Skeletal muscle tissue (tissue), 4 donors: ENCODE data around the gene GPATCH2. TPM values are rescaled to one million over a fixed set of nuclear protein-coding genes. Genes with fewer than 3 reads are reported as not detected.

Experiments used
- H3K27ac ChIP-seq: one replicate; pipeline ENCODE4 v1.7.0; 2013; ENCODE audit warnings: mild to moderate bottlenecking, low read depth, low read length, inconsistent platforms
- H3K27me3 ChIP-seq, 3 donors: one replicate each; pipeline ENCODE4 v1.7.0; 2013; ENCODE audit warnings: low read length in 3 of 3; ENCODE audit not compliant: control insufficient read depth in 3 of 3, insufficient read depth in 3 of 3
- H3K36me3 ChIP-seq, 3 donors: one replicate each; pipeline ENCODE4 v1.7.0; 2013; ENCODE audit warnings: low read length in 3 of 3; ENCODE audit not compliant: control insufficient read depth in 3 of 3, insufficient read depth in 3 of 3
- H3K4me1 ChIP-seq, 3 donors: one replicate each; pipeline ENCODE4 v1.7.0; 2013; ENCODE audit warnings: low read length in 3 of 3, mild to moderate bottlenecking in 3 of 3; ENCODE audit not compliant: control insufficient read depth in 3 of 3, insufficient read depth in 3 of 3
- H3K4me3 ChIP-seq, 3 donors: one replicate each; pipeline ENCODE4 v1.7.0; 2013; ENCODE audit warnings: low read length in 3 of 3
- H3K9ac ChIP-seq, 3 donors: one replicate each; pipeline ENCODE4 v1.7.0; 2013; ENCODE audit warnings: low read length in 3 of 3, mild to moderate bottlenecking in 3 of 3, moderate library complexity in 2 of 3, low read depth in 1 of 3
- H3K9me3 ChIP-seq, 3 donors: one replicate each; pipeline ENCODE4 v1.7.0; 2013; ENCODE audit warnings: low read length in 3 of 3; ENCODE audit not compliant: control insufficient read depth in 3 of 3
- total RNA-seq: library from RNA; depleted of rRNA; stranded (reverse); fragments of >200 nt; gene quantifications from one replicate; pipeline ENCODE4 v1.2.3, GENCODE V29; 2014
- donor health status: Osteomylitis.

Gene GPATCH2
- total RNA-seq, 1 donor from 2014 or later = 15.7 TPM

DNA sequence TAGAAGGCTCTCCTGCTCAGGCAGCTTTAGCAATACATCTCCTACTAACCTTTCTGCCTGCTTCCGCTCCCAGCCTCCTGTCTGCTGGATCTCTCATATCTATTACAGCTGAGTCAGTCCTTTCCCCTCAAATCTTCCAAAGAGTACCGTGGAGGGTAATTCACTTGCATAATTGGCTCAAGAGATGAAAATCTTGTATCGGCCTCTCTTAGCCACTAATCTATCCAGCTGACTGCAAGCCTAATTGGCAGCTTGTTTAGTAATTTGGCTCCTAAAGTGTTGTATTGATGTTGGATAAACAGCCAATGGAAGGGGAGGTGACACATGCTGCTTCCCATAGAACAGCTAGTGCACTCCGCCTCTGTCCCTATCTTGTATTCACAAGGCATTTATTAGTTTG, 195.7 kb downstream of the GPATCH2 start:
- Histone ChIP-seq H3K9ac (no peak overlapping the region), H3K9me3 (no peaks in the 10 kb centered on the region), H3K4me3 (no peak overlapping the region), H3K27me3 (no peaks in the 10 kb centered on the region), H3K27ac (no peak overlapping the region), H3K4me1 (no peaks in the 10 kb centered on the region), H3K36me3 (peaks cover 0 to 3% (median 0%) of the 10 kb centered on the region in 3 donors)

DNA sequence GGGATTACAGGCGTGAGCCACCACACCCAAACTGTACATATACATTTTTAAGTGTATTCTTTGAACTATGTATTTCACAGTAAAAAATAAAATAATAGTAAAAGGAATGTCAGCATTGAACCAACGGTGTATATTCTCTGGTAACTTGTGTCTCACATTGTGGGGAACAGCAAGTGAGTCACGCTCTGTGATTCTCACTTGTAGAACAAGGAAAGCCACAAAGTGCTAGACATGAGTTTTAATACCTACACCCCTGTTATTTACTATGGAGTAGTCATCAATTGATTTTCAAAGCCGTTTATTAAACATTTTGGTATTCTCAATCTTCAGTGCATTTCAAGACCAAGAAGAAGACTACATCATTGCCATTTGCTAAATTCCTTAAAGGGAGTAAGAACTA, 197.2 kb downstream of the GPATCH2 start:
- H3K9ac ChIP-seq = no peak overlapping the region
- no peaks in the 10 kb centered on the region for H3K9me3 ChIP-seq
- peaks cover 0 to 3% (median 0%) of the 10 kb centered on the region in 3 donors for H3K36me3 ChIP-seq
- H3K4me3 ChIP-seq = no peak overlapping the region
- no peaks in the 10 kb centered on the region for H3K4me1 ChIP-seq
- no peak overlapping the region for H3K27ac ChIP-seq
- H3K27me3 ChIP-seq = no peaks in the 10 kb centered on the region

DNA sequence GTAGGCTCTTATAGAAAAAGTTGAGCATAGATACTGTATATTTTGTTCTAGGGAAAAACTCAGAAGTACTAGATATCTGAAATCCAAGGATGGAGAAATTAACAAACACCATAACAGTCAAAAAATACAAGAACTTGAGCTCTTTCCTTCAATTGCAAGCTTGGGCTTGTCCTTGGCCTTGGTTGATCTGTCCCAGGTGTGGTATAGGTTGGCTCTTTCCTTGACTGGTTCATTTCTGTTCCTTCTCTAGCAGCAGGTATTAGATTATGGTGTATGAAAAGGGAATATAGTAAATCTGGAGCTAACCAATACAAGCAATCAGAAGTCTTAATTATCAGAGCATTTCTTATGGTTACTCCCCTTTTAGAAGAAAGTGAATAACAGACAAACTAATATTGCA, 198.6 kb downstream of the GPATCH2 start:
- Histone ChIP-seq H3K27me3 (no peaks in the 10 kb centered on the region), H3K4me1 (no peaks in the 10 kb centered on the region), H3K9me3 (no peaks in the 10 kb centered on the region), H3K4me3 (no peak overlapping the region), H3K36me3 (peaks cover 0 to 3% (median 0%) of the 10 kb centered on the region in 3 donors), H3K27ac (no peak overlapping the region), H3K9ac (no peak overlapping the region)

DNA sequence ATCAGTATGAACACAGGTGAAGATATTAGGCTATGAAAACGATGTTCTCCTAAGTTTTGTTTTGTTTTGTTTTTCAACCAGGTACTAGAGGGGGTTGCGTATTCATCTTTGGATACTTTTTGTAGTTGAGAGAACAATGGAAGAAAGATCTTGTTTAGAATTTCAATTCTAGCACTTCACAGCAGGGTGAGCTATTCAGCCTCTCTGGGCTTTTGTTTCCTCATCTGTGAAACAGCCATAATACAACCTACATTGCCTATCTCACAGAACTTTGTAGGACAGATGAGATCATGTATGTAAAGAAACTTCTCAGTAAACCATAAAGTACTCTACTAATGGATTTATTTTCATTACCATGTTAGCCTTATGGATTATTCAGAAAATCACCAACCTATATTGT, 199.5 kb downstream of the GPATCH2 start:
- Histone ChIP-seq H3K36me3 (no peaks in the 10 kb centered on the region), H3K4me1 (no peaks in the 10 kb centered on the region), H3K4me3 (no peak overlapping the region), H3K9me3 (no peaks in the 10 kb centered on the region), H3K27me3 (no peaks in the 10 kb centered on the region), H3K27ac (no peak overlapping the region), H3K9ac (no peak overlapping the region)

GRCh38 chr1:217425422-217425821, 205.5 kb downstream of the GPATCH2 start:
- no peaks in the 10 kb centered on the region for H3K27me3 ChIP-seq
- no peak overlapping the region for H3K27ac ChIP-seq
- H3K4me3 ChIP-seq = no peak overlapping the region
- H3K9ac ChIP-seq = no peak overlapping the region
- H3K4me1 ChIP-seq = no peaks in the 10 kb centered on the region
- H3K36me3 ChIP-seq = no peaks in the 10 kb centered on the region
- no peaks in the 10 kb centered on the region for H3K9me3 ChIP-seq

GRCh38 chr1:217419194-217419551, 211.7 kb downstream of the GPATCH2 start:
- H3K9ac ChIP-seq = no peak overlapping the region
- no peak overlapping the region for H3K4me3 ChIP-seq
- no peaks in the 10 kb centered on the region for H3K9me3 ChIP-seq

GRCh38 chr1:217418269-217419193, 212.4 kb downstream of the GPATCH2 start:
- Histone ChIP-seq H3K27me3 (peaks cover 0 to 3% (median 3%) of the 10 kb centered on the region in 3 donors), H3K9ac (no peak overlapping the region), H3K36me3 (no peaks in the 10 kb centered on the region), H3K9me3 (no peaks in the 10 kb centered on the region), H3K4me3 (no peak overlapping the region), H3K27ac (no peak overlapping the region), H3K4me1 (no peaks in the 10 kb centered on the region)

More at GRCh38 chr1:217419194-217419551, 211.7 kb downstream of the GPATCH2 start:
- Histone ChIP-seq H3K36me3 (no peaks in the 10 kb centered on the region), H3K4me1 (no peaks in the 10 kb centered on the region), H3K27ac (no peak overlapping the region), H3K27me3 (peaks cover 0 to 3% (median 3%) of the 10 kb centered on the region in 3 donors)

DNA sequence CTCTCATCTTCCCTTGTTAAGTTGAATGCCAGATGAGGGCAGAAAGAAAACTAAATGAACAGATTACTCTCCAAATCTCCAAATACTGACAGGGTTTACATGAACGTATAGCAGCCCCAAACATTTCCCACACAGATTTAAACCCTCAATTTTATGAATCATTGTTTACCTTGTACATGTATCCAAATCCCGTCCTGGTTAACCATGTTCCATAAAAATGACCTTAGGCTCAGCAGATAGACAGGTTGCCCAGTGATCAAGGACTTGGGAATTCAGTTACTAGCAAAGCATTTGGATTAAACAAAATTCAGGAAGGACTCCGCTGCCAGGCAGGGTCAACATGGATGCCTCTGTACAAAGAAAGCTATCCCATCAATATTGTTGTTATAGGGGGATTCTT, 213.5 kb downstream of the GPATCH2 start:
- peaks cover 0 to 3% (median 3%) of the 10 kb centered on the region in 3 donors for H3K27me3 ChIP-seq
- no peak overlapping the region for H3K4me3 ChIP-seq
- no peak overlapping the region for H3K27ac ChIP-seq
- H3K36me3 ChIP-seq = no peaks in the 10 kb centered on the region
- H3K9ac ChIP-seq = no peak overlapping the region
- H3K4me1 ChIP-seq = no peaks in the 10 kb centered on the region
- H3K9me3 ChIP-seq = no peaks in the 10 kb centered on the region

- no peak overlapping the region for H3K9ac ChIP-seq
- H3K4me3 ChIP-seq = no peak overlapping the region
- no peak overlapping the region for H3K27ac ChIP-seq
These were observed 223.3 kb downstream of the GPATCH2 start for GRCh38 chr1:217407534-217408001.

DNA sequence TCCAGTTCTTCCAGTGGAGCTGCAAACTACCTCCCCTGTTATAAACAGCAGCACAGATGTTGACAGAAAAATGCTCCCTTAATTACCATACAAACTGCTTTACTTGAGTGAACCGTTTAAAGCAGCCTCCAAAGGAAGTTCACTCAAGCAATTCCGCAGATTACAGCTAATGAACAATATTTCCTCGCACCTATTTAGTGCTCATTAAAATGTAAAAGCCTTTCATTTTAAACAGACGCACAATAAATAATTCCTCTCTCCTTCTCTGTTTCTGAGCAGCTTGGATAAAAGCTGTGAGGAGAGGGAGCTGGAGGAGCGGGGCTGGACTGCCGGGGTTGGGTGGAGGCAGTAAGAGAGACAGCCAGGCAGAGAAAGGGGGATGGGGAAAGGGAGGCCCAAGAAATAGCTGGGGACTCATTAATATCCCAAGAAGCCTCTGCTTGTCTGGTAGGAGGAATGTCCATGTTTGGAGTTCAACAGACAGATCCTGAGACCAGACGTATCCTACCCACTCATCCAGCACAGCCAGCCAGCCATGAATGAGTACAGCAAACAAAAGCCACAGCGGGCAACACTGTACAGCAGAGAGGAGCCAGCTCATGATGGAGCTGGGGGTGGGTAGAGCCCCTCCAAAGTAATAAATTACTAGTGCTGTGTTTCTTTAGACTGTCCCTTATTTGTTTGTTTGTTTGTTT, 227.7 kb downstream of the GPATCH2 start:
- H3K27me3 ChIP-seq = no peaks in the 10 kb centered on the region

More at GRCh38 chr1:217407534-217408001, 223.3 kb downstream of the GPATCH2 start:
- Histone ChIP-seq H3K4me1 (no peaks in the 10 kb centered on the region), H3K9me3 (no peaks in the 10 kb centered on the region), H3K27me3 (no peaks in the 10 kb centered on the region), H3K36me3 (no peaks in the 10 kb centered on the region)

More for the DNA sequence above, 227.7 kb downstream of the GPATCH2 start:
- H3K36me3 ChIP-seq = no peaks in the 10 kb centered on the region
- H3K4me3 ChIP-seq = no peak overlapping the region
- no peaks in the 10 kb centered on the region for H3K9me3 ChIP-seq
- H3K4me1 ChIP-seq = no peaks in the 10 kb centered on the region
- no peak overlapping the region for H3K9ac ChIP-seq
- no peak overlapping the region for H3K27ac ChIP-seq
